ENCODE data around the gene GNS. TPM values are rescaled to one million over a fixed set of nuclear protein-coding genes. Genes with fewer than 3 reads are reported as not detected.
"Not testable (repeated sequence)": the region's sequence is repeated elsewhere in the genome, so short reads cannot be mapped to it uniquely, and the experiment has no call there.

Gene GNS
- total RNA-seq, 1 experiment from 2014 or later: 85.1 TPM

GRCh38 chr12:64802180-64802775, 43.1 kb upstream of the GNS start:
- not testable (repeated sequence) for BruUV-seq (replicated peaks); H3K4me3 Mint-ChIP-seq (ENCODE audit: low read depth, unreplicated experiment); H3K36me3 Mint-ChIP-seq (ENCODE audit: insufficient read depth, unreplicated experiment); H3K27ac Mint-ChIP-seq (ENCODE audit: unreplicated experiment); H3K9me3 Mint-ChIP-seq (ENCODE audit: low read depth, unreplicated experiment); H3K27me3 Mint-ChIP-seq (ENCODE audit: unreplicated experiment)
- intact Hi-C loops (cut with micrococcal nuclease; ENCODE audit: unreplicated experiment): loop anchor here (5.0 kb wide), 1 partner anchor 305 kb away; no protein-coding TSS in a partner anchor
- CTCF ChIA-PET: interaction anchor here (0.7 to 2.2 kb wide), 13 partner anchors 9 to 321 kb away, joined by 3 to 12 read pairs (median 5); no protein-coding TSS in a partner anchor
- DNase-seq: peak; percentile 78
- peaks cover 27% of the 10 kb centered on the region for H3K4me1 Mint-ChIP-seq (ENCODE audit: low read depth, unreplicated experiment)
- TF ChIP-seq CTCF (IDR thresholded peaks at IDR 0.05; ENCODE audit: unreplicated experiment): peak; percentile 91

- peak; percentile 27 for TF ChIP-seq CTCF (IDR thresholded peaks at IDR 0.05; ENCODE audit: unreplicated experiment)
- H3K27ac Mint-ChIP-seq (ENCODE audit: unreplicated experiment): no peak overlapping the region
- no peak overlapping the region for H3K4me3 Mint-ChIP-seq (ENCODE audit: low read depth, unreplicated experiment)
- no peaks in the 10 kb centered on the region for H3K9me3 Mint-ChIP-seq (ENCODE audit: low read depth, unreplicated experiment)
- intact Hi-C loops (cut with micrococcal nuclease; ENCODE audit: unreplicated experiment): loop anchor here (5.0 kb wide), 1 partner anchor 306 kb away; no protein-coding TSS in a partner anchor
- H3K4me1 Mint-ChIP-seq (ENCODE audit: low read depth, unreplicated experiment): peaks cover 23% of the 10 kb centered on the region
- no peaks in the 10 kb centered on the region for H3K36me3 Mint-ChIP-seq (ENCODE audit: insufficient read depth, unreplicated experiment)
- no peak for DNase-seq
- BruUV-seq (replicated peaks): no TSS peak
- H3K27me3 Mint-ChIP-seq (ENCODE audit: unreplicated experiment): no peaks in the 10 kb centered on the region
- CTCF ChIA-PET: interaction anchor here (0.7 to 2.2 kb wide), 13 partner anchors 9 to 431 kb away, joined by 3 to 12 read pairs (median 5); no protein-coding TSS in a partner anchor
These were observed 42.2 kb upstream of the GNS start for GRCh38 chr12:64801381-64801780.

GRCh38 chr12:64800640-64801039, 41.4 kb upstream of the GNS start:
- Mint-ChIP-seq H3K27ac (ENCODE audit: unreplicated experiment) (no peak overlapping the region), H3K4me3 (ENCODE audit: low read depth, unreplicated experiment) (no peak overlapping the region), H3K9me3 (ENCODE audit: low read depth, unreplicated experiment) (no peaks in the 10 kb centered on the region), H3K27me3 (ENCODE audit: unreplicated experiment) (no peaks in the 10 kb centered on the region), H3K36me3 (ENCODE audit: insufficient read depth, unreplicated experiment) (no peaks in the 10 kb centered on the region), H3K4me1 (ENCODE audit: low read depth, unreplicated experiment) (peaks cover 24% of the 10 kb centered on the region)
- no TSS peak for BruUV-seq (replicated peaks)
- intact Hi-C loops (cut with micrococcal nuclease; ENCODE audit: unreplicated experiment): loop anchor here (5.0 kb wide), 1 partner anchor 307 kb away; no protein-coding TSS in a partner anchor
- TF ChIP-seq CTCF (IDR thresholded peaks at IDR 0.05; ENCODE audit: unreplicated experiment): no peak
- CTCF ChIA-PET: interaction anchor here (1.3 to 1.5 kb wide), 2 partner anchors 10 to 103 kb away, joined by 3 to 5 read pairs; no protein-coding TSS in a partner anchor
- DNase-seq: no peak

GRCh38 chr12:64798165-64798564, 39.0 kb upstream of the GNS start:
- no peaks in the 10 kb centered on the region for H3K9me3 Mint-ChIP-seq (ENCODE audit: low read depth, unreplicated experiment)
- intact Hi-C loops (cut with micrococcal nuclease; ENCODE audit: unreplicated experiment): no loop called here
- CTCF ChIA-PET: no interaction called here
- no peak for TF ChIP-seq CTCF (IDR thresholded peaks at IDR 0.05; ENCODE audit: unreplicated experiment)
- peaks cover 47% of the 10 kb centered on the region for H3K4me1 Mint-ChIP-seq (ENCODE audit: low read depth, unreplicated experiment)
- no peak overlapping the region for H3K4me3 Mint-ChIP-seq (ENCODE audit: low read depth, unreplicated experiment)
- H3K27ac Mint-ChIP-seq (ENCODE audit: unreplicated experiment): peak overlapping the region; percentile 52
- H3K36me3 Mint-ChIP-seq (ENCODE audit: insufficient read depth, unreplicated experiment): no peaks in the 10 kb centered on the region
- no peaks in the 10 kb centered on the region for H3K27me3 Mint-ChIP-seq (ENCODE audit: unreplicated experiment)
- BruUV-seq (replicated peaks): no TSS peak
- DNase-seq: no peak

All from Calu3 (cell line).